WI38 (cell line): ENCODE results near the gene COQ2.

Experiments used
- H3K4me3 ChIP-seq: 2 replicates; pipeline ENCODE4 v1.5.1; 2011; ENCODE audit warnings: low read depth, mild to moderate bottlenecking, control low read depth, low read length
- TF ChIP-seq, protein P1 (sequence below): IDR thresholded peaks from 2 replicates; pipeline ENCODE4 v1.5.1; 2012; ENCODE audit warnings: low read depth, mild to moderate bottlenecking, control low read depth, low read length

Gene COQ2

DNA sequence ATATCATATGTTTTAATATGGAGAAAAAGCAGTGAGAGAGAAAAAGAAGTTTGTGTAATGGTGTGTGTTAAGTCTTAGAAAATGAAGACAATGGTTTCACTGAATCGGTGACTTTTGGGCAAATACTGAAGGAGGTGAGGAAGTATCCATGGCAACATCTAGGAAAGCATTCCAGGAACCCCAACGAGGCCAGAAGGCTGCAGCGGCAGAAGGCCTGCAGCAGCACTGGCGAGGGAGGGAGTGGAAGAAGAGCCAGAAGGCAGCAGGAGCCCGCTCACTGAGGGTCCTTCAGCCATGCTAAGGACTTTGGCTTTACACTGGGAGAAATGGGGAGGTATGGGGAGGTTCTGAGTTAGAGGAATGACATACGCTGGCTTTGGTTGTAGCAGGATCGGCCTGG lies 26.8 kb downstream of the COQ2 start:
- TF ChIP-seq, protein P1, sequence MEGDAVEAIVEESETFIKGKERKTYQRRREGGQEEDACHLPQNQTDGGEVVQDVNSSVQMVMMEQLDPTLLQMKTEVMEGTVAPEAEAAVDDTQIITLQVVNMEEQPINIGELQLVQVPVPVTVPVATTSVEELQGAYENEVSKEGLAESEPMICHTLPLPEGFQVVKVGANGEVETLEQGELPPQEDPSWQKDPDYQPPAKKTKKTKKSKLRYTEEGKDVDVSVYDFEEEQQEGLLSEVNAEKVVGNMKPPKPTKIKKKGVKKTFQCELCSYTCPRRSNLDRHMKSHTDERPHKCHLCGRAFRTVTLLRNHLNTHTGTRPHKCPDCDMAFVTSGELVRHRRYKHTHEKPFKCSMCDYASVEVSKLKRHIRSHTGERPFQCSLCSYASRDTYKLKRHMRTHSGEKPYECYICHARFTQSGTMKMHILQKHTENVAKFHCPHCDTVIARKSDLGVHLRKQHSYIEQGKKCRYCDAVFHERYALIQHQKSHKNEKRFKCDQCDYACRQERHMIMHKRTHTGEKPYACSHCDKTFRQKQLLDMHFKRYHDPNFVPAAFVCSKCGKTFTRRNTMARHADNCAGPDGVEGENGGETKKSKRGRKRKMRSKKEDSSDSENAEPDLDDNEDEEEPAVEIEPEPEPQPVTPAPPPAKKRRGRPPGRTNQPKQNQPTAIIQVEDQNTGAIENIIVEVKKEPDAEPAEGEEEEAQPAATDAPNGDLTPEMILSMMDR = no peak
- no peak overlapping the region for H3K4me3 ChIP-seq

DNA sequence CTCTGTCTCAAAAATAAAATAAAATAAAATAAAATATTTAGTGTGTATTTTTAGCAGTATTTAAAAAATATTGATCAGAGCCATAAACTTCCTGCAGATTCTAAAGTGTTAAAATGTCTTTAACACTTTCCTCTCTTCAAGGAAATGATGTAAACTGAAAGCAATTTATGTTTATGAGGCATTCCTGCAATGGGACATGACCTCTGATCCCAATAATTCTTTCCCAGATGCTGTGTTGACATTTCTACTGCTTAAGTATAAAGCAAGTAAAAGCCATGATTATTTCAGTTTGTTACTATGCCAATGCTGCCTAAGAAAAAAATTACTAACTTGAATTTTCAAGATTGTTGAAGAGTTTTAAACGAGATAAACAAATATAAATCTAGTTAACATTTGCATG lies 29.0 kb downstream of the COQ2 start:
- TF ChIP-seq, protein P1 = no peak
- H3K4me3 ChIP-seq = no peak overlapping the region

DNA sequence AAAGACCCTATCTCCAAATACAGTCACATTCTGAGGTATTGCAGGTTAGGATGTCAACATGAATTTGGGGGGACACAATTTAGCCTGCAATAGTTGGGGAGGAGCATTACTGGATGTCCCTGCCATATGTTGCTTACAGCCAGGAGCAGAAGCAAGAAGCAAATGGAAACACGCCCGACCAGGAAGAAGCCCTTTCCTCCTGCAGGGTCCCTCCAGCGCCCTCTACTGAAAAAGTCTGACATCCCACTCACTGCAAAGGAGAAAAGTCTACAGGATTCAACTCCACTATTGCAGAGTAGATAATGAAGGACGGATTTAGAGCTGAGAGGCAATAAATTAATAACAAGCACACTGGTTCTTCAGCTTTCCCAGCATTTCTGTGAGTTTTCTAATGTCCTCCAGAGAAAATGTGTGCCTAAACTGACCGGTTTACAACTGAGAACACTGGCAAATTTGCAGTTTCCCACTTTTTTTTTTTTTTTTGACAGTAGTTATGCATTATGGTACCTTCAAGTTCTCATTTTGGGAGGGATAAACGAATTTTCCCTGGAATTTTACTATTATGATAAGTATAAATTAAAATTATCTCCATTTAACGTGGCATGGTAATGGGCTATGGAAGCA lies 31.7 kb downstream of the COQ2 start:
- no peak overlapping the region for H3K4me3 ChIP-seq
- TF ChIP-seq, protein P1 = peak; percentile 74

DNA sequence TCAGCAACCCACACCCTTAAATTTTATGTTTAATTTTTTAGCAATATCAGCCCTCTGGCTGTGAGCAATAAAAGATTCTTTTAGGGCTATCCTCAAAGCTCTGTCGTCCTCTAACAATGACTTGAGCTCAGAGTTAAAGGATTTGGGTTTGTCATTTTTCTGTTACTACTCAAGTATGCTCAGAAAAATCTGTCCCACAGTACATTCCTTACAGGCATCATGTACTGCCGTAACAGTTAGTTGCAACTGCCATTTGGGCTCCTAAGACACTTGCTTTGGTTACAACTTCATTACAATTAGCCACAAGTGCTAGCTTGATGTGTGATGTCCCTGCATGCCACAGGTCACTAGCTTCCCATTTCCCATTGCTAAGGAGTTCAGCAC lies 33.2 kb downstream of the COQ2 start:
- TF ChIP-seq, protein P1 = no peak
- H3K4me3 ChIP-seq = no peak overlapping the region

DNA sequence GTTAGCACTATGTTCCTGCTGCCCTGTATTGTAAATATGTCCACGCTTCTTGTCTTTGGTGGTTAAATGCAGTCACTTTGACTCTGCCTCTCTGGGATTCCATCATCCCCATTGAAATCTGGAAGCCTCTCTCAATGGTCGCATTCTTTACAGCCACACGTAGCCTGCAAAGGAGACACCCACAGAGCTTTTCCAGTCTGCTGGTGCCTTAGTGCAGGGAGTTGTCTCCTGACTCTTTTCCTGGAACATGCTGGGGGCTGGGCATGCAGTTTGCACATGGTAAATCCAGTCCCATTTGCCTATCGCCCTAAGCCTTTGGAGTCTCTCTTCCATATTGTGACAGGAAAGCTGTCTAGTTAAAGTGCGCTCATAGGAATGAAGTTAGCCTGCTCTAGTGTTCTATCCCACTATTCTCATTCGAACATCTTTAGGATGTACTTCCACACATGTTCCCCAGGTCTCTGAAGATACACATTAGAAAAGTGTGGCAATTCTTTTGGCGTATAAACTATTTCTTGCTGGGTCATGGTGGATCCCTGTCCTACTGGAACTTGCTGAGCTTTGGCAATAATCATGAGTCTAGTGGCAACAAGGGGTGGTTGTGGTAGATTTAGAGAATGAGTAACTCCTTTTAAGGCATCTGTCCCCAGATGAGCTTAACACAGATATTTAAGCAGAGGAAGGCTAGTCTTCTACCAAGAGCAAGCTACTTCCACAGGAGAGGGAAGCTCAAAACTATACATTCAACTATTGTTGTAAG lies 33.7 kb downstream of the COQ2 start:
- no peak overlapping the region for H3K4me3 ChIP-seq
- TF ChIP-seq, protein P1 = no peak

DNA sequence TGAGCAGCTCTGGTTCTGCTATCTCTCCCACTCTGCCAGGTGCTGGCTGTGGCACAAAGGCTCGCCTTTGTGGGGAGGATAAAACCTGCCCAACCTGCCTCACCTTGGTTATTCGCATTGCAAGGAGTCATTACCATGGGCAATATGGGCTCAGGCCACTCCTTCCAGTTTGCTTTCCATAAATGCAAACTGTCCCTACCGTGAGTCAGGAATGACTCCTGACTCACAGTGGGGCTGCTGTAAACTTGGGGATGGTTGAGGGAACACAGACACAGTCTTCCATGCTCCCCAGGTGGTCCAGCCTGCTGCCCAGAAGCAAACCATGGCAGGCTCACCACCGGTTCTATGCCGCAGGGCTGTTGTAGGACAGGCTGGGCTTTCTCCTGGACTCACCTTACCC lies 36.1 kb downstream of the COQ2 start:
- TF ChIP-seq, protein P1 = no peak
- no peak overlapping the region for H3K4me3 ChIP-seq
